Activated naive CD8-positive, alpha-beta T cell treated with anti-CD3 and anti-CD28 coated beads for 36 hours (primary cell): ENCODE results near the gene GNG14. TPM values are rescaled to one million over a fixed set of nuclear protein-coding genes. Genes with fewer than 3 reads are reported as not detected.
"Not testable (repeated sequence)": the region's sequence is repeated elsewhere in the genome, so short reads cannot be mapped to it uniquely, and the experiment has no call there.

Experiments
- DNase-seq: peaks from one replicate; pipeline ENCODE4 v3.0.0; 2021
- H3K27ac Mint-ChIP-seq: one replicate; pipeline ENCODE4 v1.8.0; 2022; ENCODE audit warnings: mild to moderate bottlenecking, moderate library complexity, mixed read lengths
- H3K27me3 Mint-ChIP-seq: one replicate; pipeline ENCODE4 v1.8.0; 2022; ENCODE audit warnings: mild to moderate bottlenecking, mixed read lengths
- H3K36me3 Mint-ChIP-seq: one replicate; pipeline ENCODE4 v1.8.0; 2021; ENCODE audit warnings: mild to moderate bottlenecking, mixed read lengths
- H3K4me1 Mint-ChIP-seq: one replicate; pipeline ENCODE4 v1.8.0; 2021; ENCODE audit warnings: mixed read lengths
- H3K4me3 Mint-ChIP-seq: one replicate; pipeline ENCODE4 v1.8.0; 2022; ENCODE audit warnings: mild to moderate bottlenecking, moderate library complexity, mixed read lengths
- H3K9me3 Mint-ChIP-seq: one replicate; pipeline ENCODE4 v1.8.0; 2022; ENCODE audit warnings: mixed read lengths
- total RNA-seq, 2 experiments: library from RNA; stranded (reverse); gene quantifications; one replicate each; pipeline ENCODE4 v1.2.3, GENCODE V29; 2021

Gene GNG14
- total RNA-seq, 2 experiments from 2014 or later = not detected

DNA sequence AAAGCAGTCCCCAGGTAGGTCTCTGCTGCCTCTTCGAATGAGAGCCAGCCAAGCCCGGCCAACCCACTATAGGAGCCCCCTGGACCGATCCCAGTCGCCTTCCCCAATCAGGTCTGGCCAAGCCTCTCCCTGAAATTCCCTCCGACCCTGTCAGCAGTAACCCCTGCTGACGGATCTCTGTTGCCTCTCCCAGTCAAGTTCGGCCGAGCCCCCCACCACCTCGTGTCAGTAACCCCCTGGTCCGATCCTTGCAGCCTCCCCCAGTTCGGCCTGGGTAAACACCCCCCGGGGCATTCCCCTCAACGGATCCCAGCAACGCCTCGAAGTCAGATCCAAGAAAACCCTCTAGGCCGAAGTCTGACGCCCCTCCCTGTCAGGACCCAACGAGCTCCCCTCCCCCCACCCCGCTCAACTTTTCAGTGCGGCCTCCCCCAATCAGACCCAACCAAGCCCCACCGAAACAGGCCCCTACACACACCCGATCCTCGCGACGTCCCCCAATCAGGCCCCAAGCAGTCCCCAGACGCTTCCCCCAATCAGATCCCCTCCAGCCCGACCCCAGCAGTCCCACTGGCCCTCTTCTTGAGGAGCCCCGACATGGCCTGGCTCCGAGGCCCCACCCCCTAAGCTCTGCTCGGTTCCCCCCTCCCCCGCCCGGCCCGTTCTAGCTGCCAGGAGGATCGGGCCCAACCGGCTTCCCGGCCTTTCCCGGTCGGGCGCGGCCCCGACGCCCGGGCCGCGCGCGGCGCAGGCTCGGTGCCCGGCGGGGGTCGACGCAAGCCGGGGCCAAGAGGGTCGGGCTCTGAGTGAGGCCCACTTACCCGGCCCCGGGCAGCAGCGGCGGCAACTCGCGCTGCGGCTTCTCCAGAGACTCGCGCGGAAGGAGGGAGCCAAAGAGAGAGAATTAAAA lies 34.1 kb downstream of the GNG14 start:
- Mint-ChIP-seq H3K4me3 (peak overlapping the region; percentile 92), H3K27me3 (no peaks in the 10 kb centered on the region), H3K9me3 (no peaks in the 10 kb centered on the region), H3K27ac (peak overlapping the region; percentile 93), H3K4me1 (peaks cover 33% of the 10 kb centered on the region), H3K36me3 (peaks cover 43% of the 10 kb centered on the region)
- DNase-seq = peak; percentile 67

DNA sequence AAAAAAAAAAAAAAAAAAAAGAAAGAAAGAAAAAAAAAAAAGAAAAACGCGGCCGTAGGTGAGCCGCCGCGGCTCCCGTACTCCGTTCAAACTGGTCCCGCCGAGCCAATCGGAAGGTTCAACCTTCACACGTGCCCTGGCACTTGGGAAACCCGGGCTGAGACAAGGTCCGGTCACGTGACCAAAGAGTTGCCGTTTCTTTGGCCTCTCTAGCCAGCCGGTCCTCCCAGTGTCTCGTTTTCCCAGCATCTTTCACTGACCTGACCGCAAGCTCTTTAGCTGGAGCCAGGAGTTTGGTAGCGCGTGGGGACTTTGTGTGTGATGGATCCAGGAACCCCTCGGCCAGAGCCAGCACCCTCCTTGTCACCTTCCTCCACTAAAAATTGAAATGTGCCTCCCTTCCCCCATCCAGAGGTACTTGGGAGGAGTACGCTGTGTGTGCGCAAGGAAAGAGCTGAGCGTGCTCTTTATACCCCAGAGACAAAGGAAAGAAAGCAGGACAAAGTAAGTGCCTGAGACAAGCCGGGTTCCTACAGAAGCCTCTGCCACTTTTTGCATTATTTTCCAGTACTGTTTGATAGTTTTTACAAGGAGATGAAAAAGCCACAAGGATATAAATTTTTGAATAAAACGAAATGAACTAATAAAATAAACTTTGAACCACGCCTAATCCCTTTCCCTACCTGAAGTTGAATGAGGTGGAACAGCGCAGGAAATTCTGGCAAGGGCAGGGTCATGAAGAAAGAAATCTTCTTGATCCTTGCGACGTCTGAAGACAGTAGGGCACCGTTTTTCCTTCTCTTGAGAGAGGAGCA lies 35.0 kb downstream of the GNG14 start:
- no peaks in the 10 kb centered on the region for H3K27me3 Mint-ChIP-seq
- peaks cover 45% of the 10 kb centered on the region for H3K36me3 Mint-ChIP-seq
- peak; percentile 92 for DNase-seq
- peaks cover 31% of the 10 kb centered on the region for H3K4me1 Mint-ChIP-seq
- peak overlapping the region; percentile 92 for H3K4me3 Mint-ChIP-seq
- H3K9me3 Mint-ChIP-seq = no peaks in the 10 kb centered on the region
- H3K27ac Mint-ChIP-seq = peak overlapping the region; percentile 93

DNA sequence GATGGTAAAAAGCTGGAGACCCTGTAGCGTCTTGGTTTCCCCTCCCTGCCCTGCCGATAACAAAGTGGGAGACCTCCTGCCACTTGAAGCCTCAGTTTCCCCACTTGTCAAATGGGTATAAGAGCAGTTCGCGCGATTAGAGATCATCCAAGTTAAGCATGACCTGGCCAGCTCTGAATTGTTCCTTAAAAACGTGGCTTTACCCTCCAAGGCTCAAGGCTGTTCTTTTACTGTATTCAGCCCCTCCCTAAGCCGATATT lies 35.5 kb downstream of the GNG14 start:
- H3K27me3 Mint-ChIP-seq = no peaks in the 10 kb centered on the region
- H3K9me3 Mint-ChIP-seq = no peaks in the 10 kb centered on the region
- peak overlapping the region; percentile 93 for H3K27ac Mint-ChIP-seq
- peak overlapping the region; percentile 92 for H3K4me3 Mint-ChIP-seq
- H3K4me1 Mint-ChIP-seq = peaks cover 30% of the 10 kb centered on the region
- DNase-seq = no peak
- H3K36me3 Mint-ChIP-seq = peaks cover 47% of the 10 kb centered on the region

DNA sequence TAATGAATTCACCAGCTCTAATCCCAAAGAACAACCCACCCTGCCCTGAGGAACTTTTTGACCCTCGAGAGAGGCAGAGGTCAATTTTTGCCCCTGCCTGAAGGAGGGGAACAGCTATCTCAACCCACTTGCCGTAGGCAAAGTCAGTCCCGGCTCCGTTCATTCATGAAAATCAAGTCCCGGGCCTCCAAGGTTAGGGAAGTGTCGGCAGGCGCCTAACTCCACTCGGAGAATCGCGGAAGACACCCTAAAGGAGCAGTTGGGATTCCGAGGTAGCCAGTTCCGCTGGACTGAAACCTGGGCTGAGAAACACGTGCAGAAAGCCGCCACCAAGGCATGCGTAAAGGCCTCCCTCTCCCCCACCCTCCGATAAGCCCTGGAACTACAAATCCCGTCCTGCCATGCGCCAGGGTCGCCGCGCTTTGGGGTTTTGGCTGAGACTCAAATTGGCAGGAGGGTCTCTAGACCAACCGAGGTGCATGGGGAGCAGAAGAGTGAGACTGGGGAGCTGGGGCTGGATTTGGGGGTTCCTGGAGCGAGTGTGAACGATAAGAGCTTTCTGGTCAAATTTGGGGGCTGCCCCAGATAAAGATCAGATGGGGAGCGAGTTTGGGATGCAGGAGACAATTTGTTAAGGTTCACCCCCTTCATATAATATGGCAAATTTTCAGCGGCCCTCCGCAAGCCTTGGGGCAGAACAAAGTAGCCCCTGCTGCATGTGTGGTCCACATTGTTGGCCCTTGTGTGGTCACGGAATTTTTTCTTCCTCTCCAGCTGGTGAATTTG lies 36.0 kb downstream of the GNG14 start, which contains the start of gene TNPO2:
Gene TNPO2 (minus strand): TSS at position 292 of the 786 bp plus-strand sequence. CDS start 2,955 bp downstream, outside the sequence.
- peaks cover 45% of the 10 kb centered on the region for H3K36me3 Mint-ChIP-seq

DNA sequence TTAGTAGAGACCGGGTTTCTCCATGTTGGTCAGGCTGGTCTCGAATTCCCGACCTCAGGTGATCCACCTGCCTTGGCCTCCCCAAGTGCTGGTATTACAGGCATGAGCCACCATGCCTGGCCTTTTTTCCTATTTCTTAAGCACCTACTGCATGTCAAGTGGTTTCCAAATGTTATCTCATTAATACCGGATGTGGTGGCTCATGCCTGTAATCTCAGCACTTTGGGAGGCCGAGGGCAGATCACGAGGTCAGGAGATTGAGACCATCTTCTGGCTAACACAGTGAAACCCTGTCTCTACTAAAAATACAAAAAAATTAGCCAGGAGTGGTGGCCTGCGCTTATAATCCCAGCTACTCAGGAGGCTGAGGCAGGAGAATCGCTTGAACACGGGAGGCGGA lies 37.8 kb downstream of the GNG14 start:
- H3K4me3 Mint-ChIP-seq, H3K27ac Mint-ChIP-seq, DNase-seq, H3K27me3 Mint-ChIP-seq, H3K9me3 Mint-ChIP-seq: not testable (repeated sequence)
- Mint-ChIP-seq H3K4me1 (peaks cover 21% of the 10 kb centered on the region), H3K36me3 (peaks cover 50% of the 10 kb centered on the region)

More for the DNA sequence above, 36.0 kb downstream of the GNG14 start, which contains the start of gene TNPO2:
- no peaks in the 10 kb centered on the region for H3K27me3 Mint-ChIP-seq
- peak within 1 kb of the TSS; percentile 93 for H3K27ac Mint-ChIP-seq
- DNase-seq = peak; percentile 78
- H3K9me3 Mint-ChIP-seq = no peaks in the 10 kb centered on the region
- peaks cover 25% of the 10 kb centered on the region for H3K4me1 Mint-ChIP-seq
- peak within 1 kb of the TSS; percentile 92 for H3K4me3 Mint-ChIP-seq

DNA sequence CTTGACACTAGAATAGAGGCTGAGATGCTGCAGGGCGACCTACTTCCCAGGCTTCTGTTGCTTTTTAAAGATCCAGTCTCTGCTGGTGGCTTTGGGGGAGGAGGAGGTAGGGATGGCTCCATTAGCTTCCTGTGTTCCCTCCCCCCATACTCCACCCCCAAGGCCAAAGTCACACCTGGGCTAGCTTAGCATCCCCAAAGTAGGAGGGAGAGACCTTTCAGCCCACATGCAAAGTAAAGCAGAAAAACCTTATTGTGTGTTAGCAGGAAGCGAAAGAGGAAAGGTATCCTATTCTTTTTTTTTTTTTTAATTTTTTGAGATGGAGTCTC lies 39.2 kb downstream of the GNG14 start:
- peaks cover 19% of the 10 kb centered on the region for H3K4me1 Mint-ChIP-seq
- H3K27me3 Mint-ChIP-seq = no peaks in the 10 kb centered on the region
- H3K9me3 Mint-ChIP-seq = no peaks in the 10 kb centered on the region
- peak overlapping the region; percentile 4 for H3K27ac Mint-ChIP-seq
- no peak for DNase-seq
- peaks cover 42% of the 10 kb centered on the region for H3K36me3 Mint-ChIP-seq
- H3K4me3 Mint-ChIP-seq = no peak overlapping the region

DNA sequence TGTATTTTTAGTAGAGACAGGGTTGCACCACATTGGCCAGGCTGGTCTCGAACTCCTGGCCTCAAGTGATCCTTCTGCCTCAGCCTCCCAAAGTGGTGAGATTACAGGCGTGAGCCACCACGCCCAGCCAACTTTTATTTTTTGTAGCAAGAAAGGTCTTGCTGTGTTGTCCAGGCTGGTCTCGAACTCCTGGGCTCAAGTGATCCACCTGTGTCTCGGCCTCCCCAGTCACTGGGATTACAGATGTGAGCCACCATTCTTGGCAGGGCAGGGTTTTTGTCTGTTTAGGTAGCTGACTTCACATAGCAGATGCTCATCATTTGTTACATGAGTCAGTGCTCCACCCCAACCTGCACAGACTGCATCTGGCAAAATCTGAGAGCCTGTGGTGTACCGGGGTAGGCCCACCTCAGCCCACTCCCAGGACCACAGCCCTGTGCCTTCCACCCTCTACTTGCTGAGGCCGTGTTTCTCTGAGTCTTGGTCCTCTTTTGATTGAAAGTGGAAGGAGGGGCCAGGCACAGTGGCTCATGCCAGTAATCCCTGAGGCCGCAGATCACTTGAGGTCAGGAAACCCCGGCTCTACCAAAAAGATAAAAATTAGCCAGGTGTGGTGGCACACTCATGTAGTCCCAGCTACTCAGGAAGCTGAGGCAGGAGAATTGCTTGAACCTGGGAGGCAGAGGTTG lies 40.1 kb downstream of the GNG14 start:
- H3K4me3 Mint-ChIP-seq = no peak overlapping the region
- peaks cover 26% of the 10 kb centered on the region for H3K4me1 Mint-ChIP-seq
- H3K27ac Mint-ChIP-seq = no peak overlapping the region
- no peak for DNase-seq
- no peaks in the 10 kb centered on the region for H3K9me3 Mint-ChIP-seq
- H3K27me3 Mint-ChIP-seq = no peaks in the 10 kb centered on the region
- peaks cover 42% of the 10 kb centered on the region for H3K36me3 Mint-ChIP-seq

DNA sequence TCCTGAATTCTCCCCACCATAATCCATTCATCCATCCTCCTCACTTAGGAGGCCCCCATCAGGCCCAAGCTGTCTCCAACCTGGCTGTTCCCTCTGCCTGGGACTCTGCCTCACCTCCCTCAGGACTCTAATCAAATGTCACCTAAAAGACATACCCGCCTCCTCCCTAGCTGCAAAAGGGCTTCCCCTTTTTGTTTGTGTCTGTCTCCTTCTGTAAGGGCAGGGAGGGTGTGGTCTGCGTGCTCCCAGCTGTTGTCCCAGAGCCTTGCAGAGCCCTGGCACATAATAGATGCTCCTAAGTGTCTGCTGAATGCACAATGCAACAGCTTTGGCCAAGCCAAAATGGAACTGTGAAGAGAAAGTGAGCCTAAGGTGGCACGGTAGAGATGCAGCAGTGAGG lies 42.3 kb downstream of the GNG14 start:
- H3K9me3 Mint-ChIP-seq = no peaks in the 10 kb centered on the region
- H3K4me1 Mint-ChIP-seq = peaks cover 25% of the 10 kb centered on the region
- peaks cover 45% of the 10 kb centered on the region for H3K36me3 Mint-ChIP-seq
- no peak for DNase-seq
- H3K4me3 Mint-ChIP-seq = no peak overlapping the region
- no peak overlapping the region for H3K27ac Mint-ChIP-seq
- no peaks in the 10 kb centered on the region for H3K27me3 Mint-ChIP-seq

DNA sequence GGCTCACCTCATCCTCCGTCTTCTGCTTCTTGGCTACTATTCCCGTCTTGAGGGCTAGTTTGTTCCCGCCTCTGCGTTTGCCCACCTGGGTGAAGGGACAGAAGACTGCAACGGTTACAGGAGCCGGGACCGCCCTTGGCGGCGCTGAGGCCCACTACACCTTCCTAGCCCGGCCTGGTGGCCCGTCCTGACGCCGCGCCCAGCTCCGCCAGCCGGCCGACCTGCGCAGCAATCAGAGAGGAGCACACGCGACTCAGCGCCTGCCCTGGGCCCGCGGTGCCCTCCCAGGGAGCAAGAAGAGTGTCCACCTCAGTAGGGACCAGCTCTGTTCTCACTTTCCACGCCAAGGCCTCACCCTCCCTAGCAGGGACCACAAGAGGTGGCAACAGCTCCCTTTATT lies 43.5 kb downstream of the GNG14 start:
- peak overlapping the region; percentile 29 for H3K27ac Mint-ChIP-seq
- DNase-seq = no peak
- H3K36me3 Mint-ChIP-seq = peaks cover 45% of the 10 kb centered on the region
- H3K9me3 Mint-ChIP-seq = no peaks in the 10 kb centered on the region
- H3K4me1 Mint-ChIP-seq = peaks cover 27% of the 10 kb centered on the region
- H3K4me3 Mint-ChIP-seq = no peak overlapping the region
- no peaks in the 10 kb centered on the region for H3K27me3 Mint-ChIP-seq

DNA sequence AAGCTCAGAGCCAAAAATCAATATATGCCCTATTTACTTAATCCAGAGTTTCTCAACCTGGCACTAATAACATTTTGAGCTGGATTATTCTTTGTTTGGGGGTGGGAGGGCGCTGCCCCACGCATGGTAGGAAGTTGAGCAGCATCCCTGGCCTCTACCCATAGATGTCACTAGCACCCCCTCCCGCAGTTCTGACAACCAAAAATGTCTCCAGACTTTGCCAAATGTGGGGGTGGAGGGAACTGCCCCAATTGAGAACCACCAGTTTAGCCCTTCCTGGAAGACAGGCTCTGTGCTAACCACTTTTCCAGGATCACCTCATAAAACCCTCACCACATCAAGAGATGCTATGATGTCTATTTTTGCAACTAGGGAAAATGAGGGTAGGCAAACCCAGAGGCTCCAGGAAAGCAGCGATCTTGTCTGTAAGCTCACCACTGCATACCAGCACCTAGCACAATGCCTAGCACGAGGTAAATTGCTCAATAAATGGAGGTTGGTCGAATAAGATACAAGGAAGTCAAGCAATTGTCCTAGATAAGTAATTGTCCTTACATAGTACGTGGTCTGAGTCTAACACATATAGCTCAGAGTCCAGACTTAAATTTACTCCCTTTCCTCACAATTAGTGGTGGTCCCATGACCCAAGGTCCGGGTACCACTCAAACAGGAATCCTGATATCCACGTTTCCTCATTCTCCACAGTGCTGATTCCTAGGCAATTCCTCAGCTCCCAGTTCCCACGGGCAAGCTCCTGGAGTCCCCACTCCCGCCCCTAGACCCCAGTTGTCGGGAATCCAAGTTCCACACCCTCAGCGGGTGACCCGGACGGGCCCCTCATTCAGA lies 45.8 kb downstream of the GNG14 start:
- Mint-ChIP-seq H3K4me1 (peaks cover 37% of the 10 kb centered on the region), H3K9me3 (no peaks in the 10 kb centered on the region), H3K27me3 (no peaks in the 10 kb centered on the region), H3K27ac (peak overlapping the region; percentile 97), H3K36me3 (peaks cover 38% of the 10 kb centered on the region), H3K4me3 (peak overlapping the region; percentile 96)
- DNase-seq = peak; percentile 70

DNA sequence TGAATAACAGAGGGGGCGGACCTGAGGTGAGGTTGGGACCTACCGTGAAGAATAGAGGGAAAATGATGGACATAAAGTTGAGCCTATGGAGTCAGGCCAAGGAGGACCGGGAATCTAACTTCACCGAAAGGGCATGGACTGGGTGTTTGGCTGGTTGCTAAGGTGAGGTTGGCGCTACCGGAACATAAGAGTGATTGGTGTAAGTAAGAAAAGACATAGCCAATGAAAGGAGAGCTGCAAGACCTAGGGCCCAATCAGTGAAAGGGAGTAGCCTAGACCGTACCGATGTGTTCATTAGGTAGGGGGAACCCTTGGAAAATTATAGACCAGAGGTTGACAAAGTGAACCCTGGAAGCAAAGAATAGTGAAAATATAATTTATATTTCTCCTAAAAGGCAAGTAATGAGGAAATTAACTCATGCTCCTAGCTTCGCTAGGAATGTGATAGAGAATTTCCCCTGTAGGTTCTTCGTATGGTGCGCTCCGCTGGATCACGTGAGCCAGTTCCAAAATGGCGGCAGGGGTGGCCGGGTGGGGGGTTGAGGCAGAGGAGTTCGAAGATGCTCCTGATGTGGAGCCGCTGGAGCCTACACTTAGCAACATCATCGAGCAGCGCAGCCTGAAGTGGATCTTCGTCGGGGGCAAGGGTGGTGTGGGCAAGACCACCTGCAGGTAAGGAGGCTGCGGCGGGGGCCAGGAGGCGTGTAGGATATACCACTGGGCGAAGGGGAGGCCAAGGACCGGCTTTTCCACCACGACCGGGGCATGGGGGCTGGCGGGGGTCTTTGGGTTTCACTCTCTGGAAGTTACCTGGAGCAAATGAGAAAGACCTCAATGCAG lies 49.4 kb downstream of the GNG14 start, which contains the start of gene GET3:
Gene GET3 (plus strand): TSS at position 503 of the 840 bp plus-strand sequence. CDS start 9 bp downstream, at position 512.
- Mint-ChIP-seq H3K4me1 (peaks cover 31% of the 10 kb centered on the region), H3K36me3 (peaks cover 29% of the 10 kb centered on the region), H3K4me3 (peak within 1 kb of the TSS; percentile 100), H3K27me3 (no peaks in the 10 kb centered on the region), H3K27ac (peak within 1 kb of the TSS; percentile 99), H3K9me3 (no peaks in the 10 kb centered on the region)
- peak; percentile 82 for DNase-seq

DNA sequence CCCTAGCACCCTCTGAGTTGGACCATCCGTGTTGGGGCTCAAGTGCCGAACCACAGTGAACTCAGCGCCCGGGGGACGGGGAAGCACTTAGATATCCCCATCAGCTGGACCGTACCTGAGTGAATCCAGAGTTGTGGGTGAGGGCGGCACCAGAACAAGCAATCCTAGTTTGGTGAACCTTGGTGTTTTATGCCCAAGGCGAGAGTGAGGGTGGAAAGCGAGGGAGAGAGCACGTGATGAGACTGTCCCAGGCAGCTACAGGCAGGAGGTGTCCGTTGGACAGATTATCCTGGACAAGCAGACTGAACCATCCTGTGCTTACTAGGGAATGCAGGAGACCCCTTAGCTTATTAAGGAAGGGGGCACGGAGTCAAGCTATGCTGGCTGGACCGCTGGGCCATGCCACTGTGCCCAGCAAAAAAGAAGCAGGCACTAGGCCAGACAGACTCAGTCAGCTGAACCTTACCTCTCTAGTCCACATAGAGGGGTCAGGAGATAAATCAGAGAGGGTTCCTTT lies 50.1 kb downstream of the GNG14 start:
- Mint-ChIP-seq H3K27ac (peak overlapping the region; percentile 99), H3K4me1 (peaks cover 25% of the 10 kb centered on the region), H3K9me3 (no peaks in the 10 kb centered on the region), H3K27me3 (no peaks in the 10 kb centered on the region), H3K4me3 (peak overlapping the region; percentile 100), H3K36me3 (peaks cover 28% of the 10 kb centered on the region)
- DNase-seq = no peak
